Stimulated activated CD4-positive, alpha-beta T cell treated with anti-CD3 and anti-CD28 coated beads, Interleukin-2, amount 100 ng/mL, for 24 hours (primary cell): ENCODE results near the gene ZNF341.
"Not testable (repeated sequence)": the region's sequence is repeated elsewhere in the genome, so short reads cannot be mapped to it uniquely, and the experiment has no call there.

ENCODE experiments used
- DNase-seq, 2 donors: peaks; one replicate each; pipeline ENCODE4 v3.0.0-alpha.2; 2020

Gene ZNF341

GRCh38 chr20:33730946-33731692 is 677 bp upstream of the ZNF341 start:
- no peak for DNase-seq

- peak; percentile 81 to 84 for DNase-seq
These were observed 572 bp downstream of the ZNF341 start for GRCh38 chr20:33732166-33732970.

DNA sequence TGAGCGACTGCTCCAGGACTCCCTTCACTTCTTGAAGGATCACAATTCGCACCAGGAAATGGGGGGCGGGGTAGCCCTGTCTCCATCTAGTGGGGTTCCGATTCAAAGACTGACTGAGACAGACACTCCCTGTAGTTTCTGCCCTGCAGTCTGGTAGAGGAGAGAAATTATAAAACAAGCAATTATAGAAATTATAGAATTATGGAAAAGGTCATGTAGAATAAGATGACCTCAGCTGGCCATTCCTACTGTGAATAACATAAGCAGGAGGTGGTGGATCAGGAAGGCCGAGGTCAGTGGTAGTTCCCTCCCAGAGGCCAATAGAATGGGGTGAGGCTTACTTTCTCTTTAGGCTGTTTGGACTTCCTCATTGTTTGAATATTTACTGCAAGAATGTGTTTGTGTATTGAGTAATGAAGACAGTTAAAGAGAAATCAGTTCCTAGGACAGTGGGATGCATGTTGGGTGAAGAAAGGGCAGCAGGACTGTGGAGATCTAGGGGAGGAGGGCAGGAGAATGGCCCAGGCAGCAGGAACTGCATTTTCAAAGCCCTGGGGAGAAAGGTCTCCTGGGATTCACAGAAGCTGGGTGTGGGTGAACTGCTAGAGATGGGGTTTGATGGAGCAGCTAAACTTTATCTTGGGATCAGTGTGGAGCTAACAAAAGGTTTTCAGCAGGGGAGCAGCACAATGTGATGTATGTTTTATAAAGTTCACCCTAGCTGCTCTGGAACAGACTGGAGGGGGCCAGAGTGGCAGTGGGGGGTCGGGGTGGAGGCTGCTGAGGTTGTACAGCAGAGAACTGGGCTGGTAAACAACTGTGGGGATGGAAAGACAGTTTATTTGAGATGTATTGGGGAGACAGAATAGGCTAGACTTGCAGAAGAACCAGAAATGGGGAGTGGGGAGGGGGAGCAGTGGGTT is 2.1 kb downstream of the ZNF341 start:
- DNase-seq, result no peak

DNA sequence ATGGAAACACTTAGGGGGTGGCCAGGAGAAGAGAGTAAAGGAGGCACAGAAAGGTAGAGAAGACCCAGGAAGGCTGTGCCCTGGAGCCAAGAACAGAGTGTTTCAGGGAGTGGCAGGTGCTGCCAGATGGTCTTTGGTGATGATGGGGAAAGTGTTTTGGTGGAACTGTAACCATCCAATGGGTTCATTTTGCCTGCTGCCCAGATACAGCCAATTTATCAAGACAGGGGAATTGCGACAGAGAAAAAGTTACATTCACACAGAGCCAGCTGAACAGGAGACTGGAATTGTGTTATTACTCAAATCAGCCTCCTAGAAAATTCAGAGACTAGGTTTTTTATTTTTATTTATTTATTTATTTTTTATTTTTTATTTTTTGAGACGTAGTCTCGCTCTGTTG is 5.2 kb downstream of the ZNF341 start:
- DNase-seq, result no peak

- DNase-seq, result no peak
These were observed 7.7 kb downstream of the ZNF341 start for GRCh38 chr20:33739493-33739892.

- no peak for DNase-seq
These were observed 8.4 kb downstream of the ZNF341 start for GRCh38 chr20:33740189-33740588.

GRCh38 chr20:33744181-33744580 is 12.4 kb downstream of the ZNF341 start:
- DNase-seq, result no peak

- no peak for DNase-seq
These were observed 13.1 kb downstream of the ZNF341 start for GRCh38 chr20:33744773-33745385.

- no peak for DNase-seq
These were observed 14.7 kb downstream of the ZNF341 start for GRCh38 chr20:33746325-33746998.

- no peak for DNase-seq
These were observed 20.0 kb downstream of the ZNF341 start for GRCh38 chr20:33751775-33752174.

- no peak for DNase-seq
These were observed 21.3 kb downstream of the ZNF341 start for GRCh38 chr20:33753143-33753542.

- no peak for DNase-seq
These were observed 22.0 kb downstream of the ZNF341 start for GRCh38 chr20:33753763-33754162.

GRCh38 chr20:33755936-33756490 is 24.2 kb downstream of the ZNF341 start:
- not testable (repeated sequence) for DNase-seq

GRCh38 chr20:33757046-33757445 is 25.2 kb downstream of the ZNF341 start:
- no peak for DNase-seq

- no peak for DNase-seq
These were observed 25.7 kb downstream of the ZNF341 start for GRCh38 chr20:33757458-33757857.

GRCh38 chr20:33761698-33762250 is 30.0 kb downstream of the ZNF341 start:
- DNase-seq, result no peak

GRCh38 chr20:33765099-33765498 is 33.3 kb downstream of the ZNF341 start:
- DNase-seq, result no peak

- no peak for DNase-seq
These were observed 33.8 kb downstream of the ZNF341 start for GRCh38 chr20:33765592-33765991.

GRCh38 chr20:33766686-33767085 is 34.9 kb downstream of the ZNF341 start:
- DNase-seq, result no peak

DNA sequence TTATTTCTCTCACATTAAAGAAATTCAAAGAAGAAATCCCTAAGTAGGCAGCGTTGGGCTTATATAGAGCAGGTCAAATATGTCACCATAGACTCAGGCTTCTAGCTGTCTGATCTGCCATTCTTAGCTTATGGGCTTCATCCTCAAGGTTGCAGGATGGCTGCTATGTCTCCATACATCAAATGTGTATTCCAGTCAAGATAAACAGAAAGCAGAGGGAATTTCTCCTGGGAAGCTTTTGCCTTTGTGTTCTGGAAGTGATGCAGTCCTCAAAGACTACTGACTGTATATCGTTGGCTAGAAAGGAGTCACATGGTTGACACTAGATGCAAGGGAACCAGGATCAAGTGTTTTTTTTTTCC is 36.0 kb downstream of the ZNF341 start:
- DNase-seq, result no peak

DNA sequence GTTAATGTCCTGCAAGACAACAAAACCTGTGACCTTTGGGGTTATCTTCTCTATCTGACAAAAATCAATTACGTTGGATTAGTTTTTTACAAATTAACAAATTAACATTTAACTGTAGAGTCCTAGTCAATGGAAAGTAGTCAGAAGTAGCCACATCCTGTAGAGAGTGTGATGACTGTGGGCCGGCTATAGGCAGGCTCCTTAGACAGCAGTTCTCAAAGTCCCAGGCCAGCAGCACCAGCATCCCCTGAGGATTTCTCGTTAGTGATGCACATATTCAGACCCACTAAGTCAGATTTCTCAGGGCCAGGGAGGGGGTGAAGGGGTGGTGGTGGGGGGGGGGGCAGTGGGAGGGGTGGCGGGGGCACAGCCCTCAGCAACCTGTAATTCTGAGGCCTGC is 37.2 kb downstream of the ZNF341 start:
- DNase-seq, result no peak

- DNase-seq, result no peak
These were observed 38.2 kb downstream of the ZNF341 start for GRCh38 chr20:33770005-33770404.
